GM12801 (cell line): ENCODE measurements around the gene BMPR1B.

Experiments
- CTCF ChIP-seq: IDR thresholded peaks from one replicate; pipeline ENCODE4 v1.5.1; 2011; ENCODE audit warnings: control low read depth; ENCODE audit not compliant: insufficient read length; ENCODE audit errors: extremely low read depth

The BMPR1B gene

GRCh38 chr4:94814237-94814636 is 56.5 kb downstream of the BMPR1B start:
- no peak for TF ChIP-seq CTCF

DNA sequence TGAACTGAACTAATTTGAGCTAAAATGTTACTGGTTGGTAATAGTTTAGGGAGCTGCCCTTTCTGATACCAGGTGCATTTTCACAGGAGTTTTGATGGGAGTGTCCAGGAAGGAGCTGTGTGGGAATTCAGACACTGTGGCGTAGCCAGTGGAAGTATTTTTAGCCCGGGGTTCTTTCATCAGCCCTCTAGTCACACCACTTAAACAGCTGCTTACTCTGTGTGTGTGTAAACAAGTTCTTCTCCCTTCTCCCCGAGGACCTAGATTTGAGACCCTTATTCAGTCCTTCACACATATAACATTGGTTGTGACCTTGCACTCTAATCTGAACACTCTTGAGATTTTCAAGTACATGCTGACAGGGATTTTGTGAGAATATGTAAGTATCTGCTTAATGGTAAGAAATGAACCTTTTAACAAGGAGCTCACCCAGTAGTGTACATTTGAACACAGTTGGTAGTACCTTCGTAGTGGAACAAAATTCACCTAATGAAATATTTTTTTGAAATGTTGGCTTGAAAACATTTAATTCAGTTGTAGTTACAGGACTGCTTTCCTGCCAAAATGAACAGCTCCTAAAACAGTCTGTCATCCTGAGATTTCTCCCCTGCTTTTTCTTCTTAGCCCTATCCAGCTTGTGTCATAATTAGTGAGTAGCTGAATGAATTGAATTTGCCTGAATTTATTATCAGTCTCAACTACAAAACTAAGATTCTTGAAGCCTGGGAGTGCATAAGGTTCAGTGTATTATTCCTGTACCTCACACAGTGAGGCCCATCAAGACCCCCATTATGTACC is 61.8 kb downstream of the BMPR1B start:
- TF ChIP-seq CTCF = no peak

DNA sequence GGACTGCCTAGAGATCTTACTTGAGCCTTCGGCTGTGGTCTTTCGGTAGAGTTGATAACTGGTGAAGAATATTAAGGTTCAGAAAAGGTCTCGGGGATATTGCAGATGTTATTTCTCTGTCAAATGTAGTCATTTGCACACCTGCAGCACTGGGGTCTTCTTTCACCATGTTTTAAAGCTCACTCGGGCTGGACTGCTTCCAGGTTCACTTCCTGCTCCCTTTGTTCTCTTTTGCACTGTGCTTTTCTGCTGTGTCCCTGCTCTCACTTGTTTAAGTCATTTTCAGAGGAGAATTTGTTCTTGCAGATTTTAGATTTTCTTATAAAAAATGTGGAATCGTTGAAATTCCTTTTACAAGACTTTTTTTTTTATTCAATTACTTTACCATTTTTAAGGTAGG is 68.5 kb downstream of the BMPR1B start:
- no peak for TF ChIP-seq CTCF

GRCh38 chr4:94827481-94828110 is 69.8 kb downstream of the BMPR1B start:
- no peak for TF ChIP-seq CTCF

- no peak for TF ChIP-seq CTCF
Observed at GRCh38 chr4:94828882-94829281, 71.1 kb downstream of the BMPR1B start.

- TF ChIP-seq CTCF = no peak
Observed at GRCh38 chr4:94831607-94832006, 73.9 kb downstream of the BMPR1B start.

- no peak for TF ChIP-seq CTCF
Observed at GRCh38 chr4:94833394-94833793, 75.6 kb downstream of the BMPR1B start.
